DMS114 treated with DMSO at 0.1 percent for 48 hours (cell line): ENCODE measurements around the gene GAS6.
"Not testable (repeated sequence)": the region's sequence is repeated elsewhere in the genome, so short reads cannot be mapped to it uniquely, and the experiment has no call there.

Experiments used
- DNase-seq: peaks from one replicate; lab custom pipeline; 2025; ENCODE audit not compliant: unreplicated experiment; lab: John Stamatoyannopoulos, UW

GAS6 gene

DNA sequence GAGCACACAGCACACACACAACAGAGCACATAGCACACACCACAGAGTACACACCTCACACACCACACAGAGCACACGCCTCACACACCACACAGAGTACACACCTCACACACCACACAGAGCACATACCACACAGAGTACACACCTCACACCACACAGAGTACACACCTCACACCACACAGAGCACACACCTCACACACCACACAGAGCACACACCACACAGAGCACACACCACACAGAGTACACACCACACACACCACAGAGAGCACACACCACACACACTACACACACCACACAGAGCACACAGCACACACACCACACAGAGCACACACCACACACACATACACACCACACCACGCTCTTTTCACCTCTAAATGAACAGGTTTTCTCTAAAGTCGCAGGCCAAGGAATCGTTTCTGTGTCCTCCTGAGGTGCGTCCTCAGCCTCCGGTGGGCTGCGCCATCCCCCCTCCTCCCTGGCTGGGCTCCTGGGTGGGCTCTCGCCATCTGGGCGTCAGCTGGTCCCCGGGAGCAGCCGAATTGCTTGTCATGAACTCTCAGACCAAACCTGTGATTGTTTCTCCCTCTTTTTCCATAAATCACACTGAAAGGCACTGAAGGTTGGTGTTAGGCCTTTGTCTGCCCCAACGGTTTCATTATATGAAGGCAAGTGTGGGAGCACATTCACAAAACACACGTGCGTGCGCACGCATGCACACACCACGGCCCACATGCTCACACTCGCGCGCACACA is 67.5 kb downstream of the GAS6 start:
- no peak for DNase-seq

DNA sequence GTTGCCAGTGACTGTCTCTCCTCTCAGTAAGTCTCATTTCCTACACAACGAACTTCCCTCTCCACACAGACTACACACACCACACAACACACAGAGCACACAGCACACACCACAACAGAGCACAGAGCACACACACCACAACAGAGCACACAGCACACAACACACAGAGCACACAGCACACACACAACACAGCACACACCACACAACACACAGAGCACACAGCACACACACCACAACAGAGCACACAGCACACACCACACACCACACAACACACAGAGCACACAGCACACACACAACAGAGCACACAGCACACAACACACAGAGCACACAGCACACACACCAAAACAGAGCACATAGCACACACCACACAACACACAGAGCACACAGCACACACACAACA is 68.5 kb downstream of the GAS6 start:
- DNase-seq: not testable (repeated sequence)

DNA sequence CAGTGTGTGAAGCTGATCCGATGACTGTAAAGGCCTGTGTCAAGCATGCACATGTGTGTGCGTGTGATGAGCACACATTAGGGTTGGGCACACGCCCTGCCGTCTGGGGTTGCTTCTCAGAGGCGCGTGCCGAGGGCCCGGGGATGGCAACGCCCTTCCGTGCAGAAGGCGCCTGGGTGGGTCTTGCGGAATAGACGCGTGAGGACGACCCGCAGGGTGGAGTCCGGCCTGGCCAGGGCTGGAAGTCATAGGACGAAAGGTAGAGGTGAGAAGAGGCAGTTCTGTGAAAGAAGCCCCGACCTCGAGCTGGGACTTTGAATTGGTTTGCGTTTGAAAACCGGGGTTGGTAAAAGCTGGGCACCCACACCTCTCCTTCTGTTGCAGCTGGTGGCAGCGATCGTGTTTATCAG is 69.1 kb downstream of the GAS6 start:
- no peak for DNase-seq

DNA sequence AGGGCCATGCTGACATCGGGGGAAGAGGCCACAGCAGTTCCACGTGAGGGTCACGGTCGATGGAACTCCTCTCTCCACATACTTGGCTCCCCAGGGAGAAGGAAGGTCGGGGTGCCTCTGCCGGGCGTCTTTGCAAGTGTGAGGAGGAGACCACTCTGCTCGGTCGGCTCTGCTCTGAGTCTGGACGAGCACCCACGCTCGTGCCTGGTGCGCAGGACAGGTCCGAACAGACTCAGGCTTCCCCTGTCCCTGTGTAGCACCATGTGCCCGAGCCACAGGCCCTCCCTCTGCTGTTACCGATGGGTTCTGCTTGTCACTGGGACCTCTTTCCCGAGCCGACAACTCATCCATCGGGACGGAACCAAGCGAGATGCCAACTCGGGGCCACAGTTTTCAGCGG is 69.8 kb downstream of the GAS6 start:
- DNase-seq: no peak

DNA sequence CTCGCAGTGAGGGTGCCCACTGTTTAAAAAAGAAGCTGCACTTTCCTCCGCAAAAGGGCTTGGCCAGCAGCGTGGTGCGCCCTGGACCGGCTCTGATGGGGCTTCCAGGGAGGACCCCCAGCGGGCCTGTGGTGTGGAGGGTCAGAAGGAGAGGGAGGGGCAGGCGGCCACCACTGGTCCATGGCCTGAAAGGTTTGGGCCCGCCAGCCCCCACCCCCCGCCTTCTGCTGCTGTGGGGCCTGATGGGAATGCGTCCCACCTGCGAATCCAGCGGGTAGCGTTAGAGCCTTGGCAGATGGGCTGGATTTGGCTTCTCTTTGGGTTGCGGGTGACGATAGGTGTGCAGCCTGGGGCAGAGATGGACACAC is 70.2 kb downstream of the GAS6 start:
- DNase-seq: no peak

DNA sequence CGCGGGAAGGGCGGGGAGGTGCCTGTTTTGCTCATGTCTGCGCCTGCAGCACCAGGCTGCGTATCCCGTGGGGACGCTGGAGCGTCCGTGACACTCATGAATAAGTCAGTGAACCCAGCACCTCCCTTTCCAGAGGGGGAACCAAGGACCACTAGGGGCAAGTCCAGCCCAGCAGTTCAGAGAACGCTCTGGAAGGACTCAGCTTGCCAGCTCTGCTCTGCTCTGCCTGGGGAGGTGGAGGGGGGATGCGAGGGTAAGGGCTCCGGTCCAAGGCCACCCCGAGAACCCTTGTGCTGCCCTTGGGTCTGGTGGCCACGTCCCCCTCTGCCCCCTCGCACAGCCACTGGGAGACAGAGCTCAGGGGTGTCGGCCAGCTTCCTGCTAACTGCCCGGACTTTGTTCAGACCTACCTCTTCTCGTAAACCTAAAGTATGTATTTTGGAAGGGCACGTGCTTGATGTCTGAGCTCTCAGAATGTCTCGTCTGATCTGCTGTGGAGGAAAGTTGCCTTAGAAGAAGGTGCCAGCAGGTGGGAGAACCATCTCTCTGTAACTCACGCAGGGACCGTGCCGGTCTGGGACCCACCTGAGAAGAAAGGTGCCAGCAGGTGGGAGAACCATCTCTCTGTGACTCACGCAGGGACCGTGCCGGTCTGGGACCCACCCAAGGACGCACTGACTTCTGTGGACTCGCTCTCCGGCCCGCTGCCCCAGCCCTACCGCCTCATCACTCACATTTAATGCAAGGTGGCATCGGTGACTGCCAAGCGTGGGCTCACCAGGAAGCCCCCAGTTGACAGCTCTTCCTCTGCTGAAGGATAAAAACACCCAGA is 70.8 kb downstream of the GAS6 start:
- no peak for DNase-seq

DNA sequence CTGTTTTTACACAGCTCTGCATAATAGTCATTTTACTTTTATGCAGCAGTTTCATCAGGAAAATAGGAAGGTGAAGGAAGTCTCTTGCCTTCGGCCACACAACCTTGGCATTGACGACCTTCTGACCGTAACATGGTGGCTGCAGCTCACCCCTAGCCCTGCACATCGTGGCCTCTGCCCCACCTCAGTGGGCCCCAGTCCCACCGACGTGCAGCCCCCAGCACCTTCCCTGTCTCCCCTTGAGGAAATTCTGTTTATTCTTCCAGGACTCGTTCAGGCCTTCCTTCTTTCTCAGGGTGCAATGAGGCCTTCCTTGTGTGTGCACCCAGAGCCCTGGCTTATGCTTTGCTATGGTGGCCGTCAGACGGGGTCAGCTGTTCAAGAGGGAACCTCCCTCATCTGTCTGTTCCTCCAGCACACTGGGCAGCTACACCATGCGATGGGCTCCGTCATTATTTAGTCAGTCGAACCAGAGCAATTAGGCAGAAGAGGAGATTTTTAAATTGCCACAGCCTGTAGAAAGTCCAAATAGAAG is 71.6 kb downstream of the GAS6 start:
- no peak for DNase-seq

DNA sequence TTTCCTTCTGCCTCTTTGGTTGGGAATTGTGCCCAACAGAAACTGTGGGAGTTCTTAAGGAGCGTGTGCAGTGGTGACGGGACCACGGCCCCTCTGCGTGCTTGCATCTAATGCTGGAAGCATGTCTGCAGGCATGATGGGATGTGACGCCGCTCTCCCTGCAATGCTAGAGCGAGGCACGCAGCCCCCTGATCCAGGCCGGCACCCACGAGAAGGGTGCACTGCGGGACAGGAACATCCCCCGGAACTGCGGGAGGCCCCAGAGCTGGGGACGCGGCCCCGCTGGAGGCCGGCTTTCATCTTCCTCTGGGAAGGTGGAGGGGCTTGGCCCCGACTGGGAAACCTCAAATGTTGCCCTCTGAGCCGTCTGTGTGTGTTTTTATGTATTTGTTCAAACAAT is 72.1 kb downstream of the GAS6 start:
- no peak for DNase-seq

DNA sequence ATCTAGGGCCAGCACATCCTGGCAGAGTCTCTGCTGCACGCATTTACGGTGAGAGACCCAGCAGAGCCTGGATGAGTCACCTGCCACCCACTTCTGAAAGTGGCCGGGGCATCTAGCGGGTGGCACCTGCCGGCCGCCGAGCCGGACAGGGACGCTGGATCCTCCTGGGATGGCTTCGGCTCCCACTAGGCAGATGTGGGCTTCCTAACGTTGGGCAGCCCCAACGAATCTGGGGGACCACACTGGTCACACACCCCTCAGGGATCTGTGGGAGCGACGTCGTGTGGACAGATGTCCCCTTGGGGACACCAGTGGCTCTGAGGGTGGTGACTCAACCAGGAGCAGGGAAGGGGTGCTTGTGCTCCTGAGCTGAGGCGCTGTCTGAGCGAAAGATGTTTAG is 72.7 kb downstream of the GAS6 start:
- no peak for DNase-seq

DNA sequence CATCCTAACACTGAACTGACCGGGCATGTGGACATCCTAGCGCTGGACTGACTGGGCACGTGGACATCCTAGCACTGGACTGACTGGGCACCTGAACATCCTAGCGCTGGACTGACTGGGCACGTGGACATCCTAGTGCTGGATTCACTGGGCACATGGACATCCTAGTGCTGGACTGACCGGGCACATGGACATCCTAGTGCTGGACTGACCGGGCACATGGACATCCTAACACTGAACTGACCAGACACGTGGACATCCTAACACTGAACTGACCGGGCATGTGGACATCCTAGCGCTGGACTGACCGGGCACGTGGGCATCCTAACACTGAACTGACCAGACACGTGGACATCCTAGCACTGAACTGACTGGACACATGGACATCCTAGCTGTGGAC is 73.9 kb downstream of the GAS6 start:
- not testable (repeated sequence) for DNase-seq

DNA sequence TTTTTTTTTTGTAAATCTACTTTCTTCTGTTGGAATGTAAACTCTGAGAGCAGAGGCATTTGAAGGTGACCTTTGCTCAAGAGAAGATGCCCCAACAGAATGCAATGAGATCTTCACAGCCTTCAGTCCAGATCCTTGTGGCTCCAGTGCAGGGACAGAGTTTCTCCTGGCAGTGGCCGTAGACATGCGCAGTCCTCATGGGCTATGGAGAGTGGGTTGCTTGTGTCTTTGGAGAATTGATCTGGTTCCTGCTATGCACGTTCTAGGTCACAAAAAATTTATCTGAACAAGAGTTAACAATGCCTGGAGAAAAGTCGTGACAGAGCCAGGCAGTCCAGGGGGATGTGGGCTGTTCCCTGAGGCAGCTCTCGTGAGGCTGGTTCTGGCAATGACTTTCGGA is 74.7 kb downstream of the GAS6 start:
- no peak for DNase-seq

DNA sequence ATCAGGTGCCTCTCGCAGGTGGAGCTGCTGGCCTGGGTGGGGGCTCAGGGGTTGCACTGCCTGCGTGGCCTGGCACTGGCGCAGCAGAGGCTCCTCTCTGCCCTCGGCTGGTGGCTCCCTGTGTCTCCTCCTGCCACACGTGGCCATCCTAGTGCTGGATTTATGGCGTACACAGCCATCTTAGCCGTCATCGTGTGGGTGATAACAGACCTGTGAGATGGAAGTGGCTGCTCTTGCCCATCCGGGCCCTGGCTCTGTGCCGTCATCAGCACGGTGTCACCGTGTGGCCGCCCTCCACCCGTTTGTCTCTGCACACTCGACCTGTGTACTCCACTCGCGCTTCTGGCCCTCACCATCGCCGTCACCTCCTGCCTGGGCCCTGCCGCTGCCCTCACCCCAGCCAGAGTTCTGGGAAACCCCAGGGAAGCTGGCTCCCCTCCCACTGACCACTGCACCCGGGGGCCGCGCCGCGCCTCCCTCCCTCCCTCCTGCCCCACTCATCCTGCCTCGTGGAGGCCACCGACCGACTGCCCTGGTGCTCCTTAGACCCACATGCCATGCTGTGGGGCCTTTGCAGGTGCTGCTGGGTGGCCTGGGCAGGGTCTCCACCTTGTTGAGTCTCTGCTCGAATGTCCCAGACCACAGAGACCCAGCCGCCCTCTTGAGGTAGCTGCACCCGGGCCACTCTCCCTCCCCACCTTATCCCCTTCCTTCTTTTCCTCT is 75.3 kb downstream of the GAS6 start:
- DNase-seq: no peak

DNA sequence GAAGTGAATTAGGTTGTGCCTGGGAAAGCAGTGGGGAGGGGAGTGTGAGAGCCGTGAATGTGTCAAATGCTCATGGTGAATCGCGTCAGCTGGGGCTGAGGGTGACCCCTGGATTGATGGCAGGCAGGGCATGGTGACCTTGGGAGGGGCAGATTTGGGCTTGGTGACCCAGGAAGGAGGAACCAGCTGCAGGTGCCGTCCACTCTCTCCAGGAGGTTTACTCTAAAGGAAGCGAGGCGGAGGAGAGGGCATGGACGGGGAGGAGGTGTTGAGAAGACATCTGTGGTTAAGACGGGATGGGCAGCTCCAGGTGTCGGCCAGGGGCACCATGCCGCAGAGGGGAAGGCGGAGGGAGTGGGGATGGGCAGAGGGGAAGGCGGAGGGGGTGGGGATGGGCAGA is 76.2 kb downstream of the GAS6 start:
- no peak for DNase-seq

DNA sequence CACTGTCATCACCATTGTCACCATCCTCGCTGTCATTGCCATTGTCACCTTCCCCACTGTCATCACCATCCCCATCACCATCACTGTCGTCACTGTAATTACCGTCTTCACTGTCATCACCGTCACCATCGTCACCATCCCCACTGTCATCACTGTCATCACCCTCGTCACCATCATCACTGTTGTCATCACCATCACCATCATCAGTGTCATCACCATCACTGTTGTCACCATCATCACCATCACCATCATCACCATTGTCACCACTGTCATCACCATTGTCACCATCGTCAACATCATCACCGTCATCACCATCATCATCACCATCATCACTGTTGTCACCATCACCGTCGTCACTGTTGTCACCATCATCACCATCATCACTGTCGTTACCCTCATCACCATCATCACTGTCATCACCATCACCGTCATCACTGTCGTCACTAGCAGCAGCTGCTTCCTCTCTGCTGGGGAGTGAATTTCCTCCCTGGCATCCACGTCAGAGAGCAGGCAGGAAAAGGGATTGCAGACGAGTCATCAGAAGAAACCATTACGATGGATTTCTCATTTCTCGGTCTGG is 77.5 kb downstream of the GAS6 start:
- DNase-seq: no peak

DNA sequence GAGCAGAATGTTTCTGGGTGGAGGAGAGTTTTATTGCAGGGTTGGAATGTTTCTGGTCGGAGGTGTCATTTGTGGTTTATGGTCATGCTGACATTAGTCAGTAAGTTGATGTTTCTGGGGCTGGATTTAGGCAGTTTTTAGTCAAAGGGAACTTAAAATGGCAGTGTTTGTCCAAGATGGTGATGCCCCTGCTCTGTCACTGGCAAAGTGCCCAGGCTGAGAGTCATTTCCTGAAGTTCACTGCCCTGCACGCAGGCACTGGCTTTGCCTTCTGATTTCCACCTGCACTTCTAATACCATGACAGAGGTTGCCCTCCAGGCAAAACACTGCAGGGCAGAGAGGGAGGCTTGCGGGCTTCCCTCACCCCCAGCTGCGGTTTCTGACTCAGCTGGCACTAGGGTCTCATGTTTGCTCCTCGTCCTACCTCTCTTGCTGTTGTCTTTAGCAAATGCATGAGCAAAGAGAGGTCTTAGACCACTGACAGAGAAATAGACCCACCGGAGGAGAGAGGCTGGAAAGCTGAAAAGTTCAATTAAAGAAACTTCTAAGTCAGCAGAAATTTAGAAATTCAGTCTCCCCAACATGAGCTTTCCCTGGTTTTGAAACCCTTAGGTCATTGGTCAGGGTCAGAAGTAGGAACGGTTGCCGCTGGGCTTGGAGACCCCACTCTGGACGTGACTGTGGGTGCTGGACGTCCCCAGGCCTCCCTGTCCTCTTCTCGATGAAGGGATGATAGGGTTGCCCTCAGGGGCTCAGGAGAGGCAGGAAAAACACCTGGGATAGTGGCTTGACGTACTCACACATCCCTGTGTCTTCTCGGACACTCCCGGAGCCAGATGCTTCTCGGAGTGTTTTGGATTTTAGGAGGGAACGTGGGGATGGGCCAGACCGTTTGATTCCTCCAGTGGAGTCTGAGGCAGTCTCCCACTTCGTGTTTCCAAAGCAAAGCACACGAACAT is 78.5 kb downstream of the GAS6 start:
- no peak for DNase-seq

DNA sequence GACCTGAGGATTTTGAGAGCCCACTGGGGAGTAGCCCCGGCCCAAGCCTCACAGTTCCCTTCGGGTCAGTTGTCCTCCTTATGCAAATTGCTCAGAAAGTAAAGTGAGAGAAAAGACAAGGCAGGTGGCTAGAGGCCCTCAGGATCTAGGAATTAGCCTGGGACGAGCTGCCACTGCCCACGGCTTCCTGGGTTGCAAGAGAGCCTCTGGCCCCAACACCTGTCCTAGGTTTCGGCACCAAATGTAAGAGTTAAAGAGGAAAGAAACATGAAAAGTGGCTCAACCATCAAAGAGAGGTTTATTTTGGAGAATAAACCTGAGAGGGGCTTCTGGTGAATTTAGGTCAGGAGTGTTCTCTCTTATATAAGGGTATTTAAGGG is 79.2 kb downstream of the GAS6 start:
- DNase-seq: no peak

DNA sequence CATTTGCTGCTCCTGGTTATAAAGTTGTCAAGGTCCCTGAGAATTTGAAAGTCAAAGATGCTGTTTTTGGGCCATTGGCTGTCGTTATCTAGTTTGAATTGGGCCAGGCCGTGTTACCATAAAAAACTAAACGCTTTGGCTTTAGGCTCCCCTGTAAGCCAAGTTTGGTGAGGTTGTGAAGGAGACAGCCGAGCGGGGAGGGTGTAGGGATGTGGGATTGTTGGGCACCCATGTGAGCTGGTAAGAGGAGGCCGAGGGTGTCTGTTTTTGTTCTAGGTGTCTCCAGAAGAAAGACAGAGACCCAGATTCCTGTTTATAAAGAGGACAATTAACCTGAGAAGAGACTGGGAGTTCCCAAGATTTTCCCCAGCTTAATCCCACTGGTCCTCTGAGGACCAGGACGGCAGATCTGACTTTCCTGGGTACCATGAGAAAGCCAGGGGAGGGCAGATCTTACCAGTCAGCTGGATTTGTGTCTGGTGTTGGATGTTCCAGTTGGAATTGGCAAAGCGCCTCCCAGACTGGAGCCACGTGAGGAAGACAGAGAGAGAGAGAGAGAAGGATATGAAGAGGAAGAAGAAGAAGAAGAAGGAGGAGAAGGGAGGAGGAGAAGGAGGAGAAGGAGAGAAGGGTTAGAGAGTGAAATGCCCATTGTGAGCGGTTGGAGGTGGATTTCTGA is 79.8 kb downstream of the GAS6 start:
- DNase-seq: no peak

DNA sequence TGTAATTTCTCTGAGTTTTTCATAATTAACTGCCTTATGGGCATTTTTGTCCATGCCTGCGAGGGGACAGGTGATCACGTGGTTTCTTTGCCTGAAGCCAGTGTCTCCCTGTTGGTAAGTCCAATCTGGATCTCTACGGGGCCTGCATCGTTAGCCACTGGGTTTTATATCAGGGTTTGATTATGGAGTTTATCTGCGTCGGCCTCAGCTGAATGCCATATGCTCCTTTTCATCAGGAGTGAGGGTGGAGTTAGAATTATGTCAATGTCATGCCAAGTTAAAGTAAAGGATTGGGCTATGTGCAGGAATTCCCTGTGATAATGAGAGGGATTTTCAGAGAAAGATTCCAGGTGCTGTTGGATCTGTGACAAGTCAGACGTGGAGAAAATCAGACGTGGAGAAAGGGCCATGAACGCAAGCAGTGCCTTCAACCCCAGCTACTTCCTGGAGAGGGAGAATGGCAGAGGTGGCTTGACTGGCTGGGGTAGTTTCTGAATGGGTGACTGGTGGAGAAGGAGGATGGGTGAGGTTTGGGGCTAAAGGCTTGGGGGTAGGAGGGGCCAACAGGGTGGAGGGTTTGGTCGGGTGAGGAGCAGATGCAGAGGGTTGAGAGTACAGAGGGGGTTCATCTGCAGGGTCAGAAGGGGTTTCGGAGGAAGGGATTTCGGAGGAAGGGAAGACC is 80.5 kb downstream of the GAS6 start:
- no peak for DNase-seq

DNA sequence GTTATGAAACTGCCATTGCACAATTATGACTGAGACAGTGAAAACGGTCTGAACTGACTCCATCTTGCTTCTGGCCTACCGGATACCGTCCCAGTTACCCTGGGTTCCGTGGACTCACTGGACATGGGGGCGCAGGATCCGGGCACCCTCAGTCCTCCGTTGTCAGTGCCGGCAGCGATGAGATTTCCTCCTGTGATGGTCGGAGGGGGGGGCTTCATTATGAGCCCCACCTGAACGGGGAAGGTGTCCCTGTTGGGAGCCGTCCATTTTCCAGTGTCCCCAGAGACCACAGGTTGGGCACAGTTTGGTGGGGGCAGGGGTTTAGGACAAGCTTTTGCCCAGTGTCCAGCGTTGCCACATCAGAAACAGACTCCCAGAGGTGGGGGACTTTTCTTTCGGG is 81.4 kb downstream of the GAS6 start:
- DNase-seq: no peak
